Measurements from ENCODE around the gene CYFIP1. TPM values are rescaled to one million over a fixed set of nuclear protein-coding genes. Genes with fewer than 3 reads are reported as not detected.

The CYFIP1 gene
- total and polyA plus RNA-seq, 2 of the 8 experiments (the other 6 are each of a cell fraction or from before 2014, with no cell fraction given) = 38.6 to 81.7 TPM

DNA sequence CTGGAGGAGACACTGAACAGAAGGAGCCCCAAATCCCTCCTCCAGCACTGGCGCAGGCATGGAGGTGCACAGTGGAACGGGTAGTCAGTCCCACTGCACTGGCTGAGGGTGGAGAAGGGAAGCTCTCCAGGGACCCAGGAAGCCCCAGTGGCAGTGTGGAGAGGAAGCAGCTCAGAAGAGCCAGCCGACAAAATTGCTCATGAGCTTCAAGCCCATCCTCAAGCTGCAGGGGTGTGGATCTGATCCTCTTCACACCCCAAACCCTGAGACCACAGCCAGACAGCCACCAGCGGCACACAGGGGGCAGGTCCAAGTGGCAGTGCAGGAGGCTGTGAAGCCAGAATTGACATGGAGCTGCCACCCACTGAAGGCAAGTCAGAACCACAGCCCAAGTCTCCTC is 32.1 kb downstream of the CYFIP1 start (continued):
- no peak for TF ChIP-seq CBX8 (IDR thresholded peaks at IDR 0.05; ENCODE audit: borderline replicate concordance, low read depth, low read length)
- TF ChIP-seq, protein P1, sequence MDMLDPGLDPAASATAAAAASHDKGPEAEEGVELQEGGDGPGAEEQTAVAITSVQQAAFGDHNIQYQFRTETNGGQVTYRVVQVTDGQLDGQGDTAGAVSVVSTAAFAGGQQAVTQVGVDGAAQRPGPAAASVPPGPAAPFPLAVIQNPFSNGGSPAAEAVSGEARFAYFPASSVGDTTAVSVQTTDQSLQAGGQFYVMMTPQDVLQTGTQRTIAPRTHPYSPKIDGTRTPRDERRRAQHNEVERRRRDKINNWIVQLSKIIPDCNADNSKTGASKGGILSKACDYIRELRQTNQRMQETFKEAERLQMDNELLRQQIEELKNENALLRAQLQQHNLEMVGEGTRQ (IDR thresholded peaks at IDR 0.05; ENCODE audit: low read length) = no peak
- no peak for TF ChIP-seq CREB1 (IDR thresholded peaks at IDR 0.05)
- no peak for TF ChIP-seq ZNF274 (IDR thresholded peaks at IDR 0.05; ENCODE audit: borderline replicate concordance, extremely low read depth, low read length)
- TF ChIP-seq EZH2 (IDR thresholded peaks at IDR 0.05; ENCODE audit: low read depth, low read length, severe bottlenecking) = no peak
- TF ChIP-seq RFX5 (IDR thresholded peaks at IDR 0.05; ENCODE audit: borderline replicate concordance, low read depth, low read length) = no peak
- TF ChIP-seq KDM5A (IDR thresholded peaks at IDR 0.05; ENCODE audit: low read length) = no peak

Data from H1 (cell line).